T47D (cell line): ENCODE results near the gene RASSF3.

Experiments
- DNase-seq, 2 experiments: peaks; one replicate each; pipeline versions ENCODE4 v3.0.0 to v3.0.0-alpha.2; 2011 to 2012; ENCODE audit warnings: low read depth in 1 of 2, low spot score in 1 of 2
- JUND ChIP-seq: IDR thresholded peaks from 2 replicates; pipeline ENCODE4 v1.6.1; 2012; ENCODE audit warnings: low read depth
- in situ Hi-C: cut with HindIII; loops from 2 replicates; pipeline ENCODE4 v1.10.0; 2016; ENCODE audit warnings: low sequenced_read_pairs, low pct_unique_long_range_greater_than_20kb

RASSF3 gene

GRCh38 chr12:64701283-64701682 is 91.0 kb downstream of the RASSF3 start:
- in situ Hi-C loops: no loop called here
- no peak for TF ChIP-seq JUND
- no peak for DNase-seq

GRCh38 chr12:64706306-64706705 is 96.0 kb downstream of the RASSF3 start:
- peak in 1 of 2 experiments; percentile 10 for DNase-seq
- in situ Hi-C loops: no loop called here
- TF ChIP-seq JUND: no peak

- DNase-seq: no peak
- in situ Hi-C loops: no loop called here
- no peak for TF ChIP-seq JUND
Observed at GRCh38 chr12:64706857-64707256, 96.6 kb downstream of the RASSF3 start.

GRCh38 chr12:64707362-64707761 is 97.1 kb downstream of the RASSF3 start:
- no peak for DNase-seq
- in situ Hi-C loops: no loop called here
- no peak for TF ChIP-seq JUND

GRCh38 chr12:64707926-64708325 is 97.6 kb downstream of the RASSF3 start:
- DNase-seq: no peak
- no peak for TF ChIP-seq JUND
- in situ Hi-C loops: no loop called here

GRCh38 chr12:64709429-64709828 is 99.1 kb downstream of the RASSF3 start:
- in situ Hi-C loops: no loop called here
- no peak for DNase-seq
- TF ChIP-seq JUND: no peak

- in situ Hi-C loops: no loop called here
- no peak for TF ChIP-seq JUND
- DNase-seq: no peak
Observed at GRCh38 chr12:64713376-64713775, 103.1 kb downstream of the RASSF3 start.

GRCh38 chr12:64714551-64714968 is 104.3 kb downstream of the RASSF3 start:
- DNase-seq: no peak
- no peak for TF ChIP-seq JUND
- in situ Hi-C loops: no loop called here

- in situ Hi-C loops: no loop called here
- TF ChIP-seq JUND: no peak
- DNase-seq: no peak
Observed at GRCh38 chr12:64716371-64716770, 106.1 kb downstream of the RASSF3 start.

GRCh38 chr12:64716839-64717455 is 106.7 kb downstream of the RASSF3 start:
- DNase-seq: no peak
- in situ Hi-C loops: no loop called here
- TF ChIP-seq JUND: no peak

- in situ Hi-C loops: no loop called here
- no peak for TF ChIP-seq JUND
- DNase-seq: no peak
Observed at GRCh38 chr12:64718649-64719048, 108.4 kb downstream of the RASSF3 start.

GRCh38 chr12:64720884-64721283 is 110.6 kb downstream of the RASSF3 start:
- no peak for DNase-seq
- in situ Hi-C loops: no loop called here
- no peak for TF ChIP-seq JUND

GRCh38 chr12:64722835-64723234 is 112.5 kb downstream of the RASSF3 start:
- no peak for TF ChIP-seq JUND
- in situ Hi-C loops: no loop called here
- DNase-seq: no peak

GRCh38 chr12:64723630-64724029 is 113.3 kb downstream of the RASSF3 start:
- no peak for TF ChIP-seq JUND
- in situ Hi-C loops: no loop called here
- DNase-seq: no peak

GRCh38 chr12:64724201-64724745 is 114.0 kb downstream of the RASSF3 start:
- no peak for DNase-seq
- in situ Hi-C loops: no loop called here
- TF ChIP-seq JUND: no peak
